Measurements from ENCODE around the gene IRS1. TPM values are rescaled to one million over a fixed set of nuclear protein-coding genes. Genes with fewer than 3 reads are reported as not detected.
A peak's percentile ranks its signal among the peaks of the same experiment; 100 is the strongest.

Gene IRS1
- total and polyA plus RNA-seq, 2 donors from 2014 or later: 4.5 to 13.4 TPM

DNA sequence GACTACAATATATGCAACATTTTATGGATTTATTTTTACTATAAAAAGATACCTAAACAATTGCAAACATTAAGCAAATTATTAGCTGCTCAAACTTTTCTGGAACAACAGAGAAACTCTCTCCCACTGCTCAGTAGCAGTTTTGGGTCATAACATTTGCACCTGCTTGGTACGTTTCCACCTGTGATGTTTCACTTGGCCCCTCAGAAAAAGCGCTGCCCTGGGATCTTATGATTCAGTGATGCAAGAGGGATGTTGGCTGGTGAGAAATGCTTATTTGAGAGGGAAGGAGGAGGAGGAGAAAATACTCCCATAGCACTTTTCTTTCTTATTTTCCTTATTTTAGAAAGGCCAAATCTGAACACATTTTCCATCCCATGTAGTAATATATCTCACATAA, 9.2 kb downstream of the IRS1 start:
- H3K4me3 ChIP-seq (ENCODE audit: low read length in 3 of 3): peak overlapping the region; percentile 47 to 79 (median 54)

DNA sequence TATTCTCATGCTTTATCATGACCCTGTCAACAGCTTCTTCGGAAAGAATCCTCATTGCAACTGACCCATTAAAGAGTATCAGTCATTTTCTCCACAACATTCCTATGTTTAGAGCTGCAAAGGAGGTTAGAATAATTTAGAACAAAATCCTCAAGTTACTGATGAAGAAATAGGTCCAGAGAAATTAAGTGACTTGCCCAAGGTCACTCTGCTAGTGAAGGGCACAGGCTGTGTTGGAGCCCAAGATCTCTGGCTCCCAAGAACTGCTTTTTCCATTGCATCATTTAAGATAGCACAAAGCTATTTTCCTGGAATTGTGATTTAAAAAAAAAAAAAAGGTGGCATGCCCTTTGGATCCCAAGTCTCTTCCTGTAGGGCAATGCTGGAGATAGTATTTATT, 9.6 kb downstream of the IRS1 start:
- no peak overlapping the region for H3K4me3 ChIP-seq (ENCODE audit: low read length in 3 of 3)
- TF ChIP-seq, protein P1, sequence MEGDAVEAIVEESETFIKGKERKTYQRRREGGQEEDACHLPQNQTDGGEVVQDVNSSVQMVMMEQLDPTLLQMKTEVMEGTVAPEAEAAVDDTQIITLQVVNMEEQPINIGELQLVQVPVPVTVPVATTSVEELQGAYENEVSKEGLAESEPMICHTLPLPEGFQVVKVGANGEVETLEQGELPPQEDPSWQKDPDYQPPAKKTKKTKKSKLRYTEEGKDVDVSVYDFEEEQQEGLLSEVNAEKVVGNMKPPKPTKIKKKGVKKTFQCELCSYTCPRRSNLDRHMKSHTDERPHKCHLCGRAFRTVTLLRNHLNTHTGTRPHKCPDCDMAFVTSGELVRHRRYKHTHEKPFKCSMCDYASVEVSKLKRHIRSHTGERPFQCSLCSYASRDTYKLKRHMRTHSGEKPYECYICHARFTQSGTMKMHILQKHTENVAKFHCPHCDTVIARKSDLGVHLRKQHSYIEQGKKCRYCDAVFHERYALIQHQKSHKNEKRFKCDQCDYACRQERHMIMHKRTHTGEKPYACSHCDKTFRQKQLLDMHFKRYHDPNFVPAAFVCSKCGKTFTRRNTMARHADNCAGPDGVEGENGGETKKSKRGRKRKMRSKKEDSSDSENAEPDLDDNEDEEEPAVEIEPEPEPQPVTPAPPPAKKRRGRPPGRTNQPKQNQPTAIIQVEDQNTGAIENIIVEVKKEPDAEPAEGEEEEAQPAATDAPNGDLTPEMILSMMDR (IDR thresholded peaks at IDR 0.05; ENCODE audit: borderline replicate concordance, extremely low read depth, insufficient read depth): no peak
- no peaks in the 10 kb centered on the region for H3K9me3 ChIP-seq (ENCODE audit: control insufficient read depth in 2 of 3, insufficient read depth in 1 of 3, low read length in 3 of 3)
- intact Hi-C loops (cut with DNase I): loop anchor here (10.0 kb wide), 1 partner anchor 135 kb away; no protein-coding TSS in a partner anchor
- H3K4me1 ChIP-seq (ENCODE audit: control insufficient read depth in 2 of 3, insufficient read depth in 2 of 3, low read depth in 1 of 3, low read length in 3 of 3): peaks cover 3 to 13% (median 13%) of the 10 kb centered on the region in 3 donors
- H3K36me3 ChIP-seq (ENCODE audit: control insufficient read depth in 2 of 3, insufficient read depth in 3 of 3, low read length in 3 of 3): no peaks in the 10 kb centered on the region
- DNase-seq (no peak), FAIRE-seq (no peak)
- no peak overlapping the region for H3K27ac ChIP-seq (ENCODE audit: low read depth in 2 of 2, low read length in 2 of 2)
- no peak overlapping the region for H3K9ac ChIP-seq (ENCODE audit: low read length in 3 of 3)
- H3K27me3 ChIP-seq (ENCODE audit: control insufficient read depth, insufficient read depth, low read length): no peaks in the 10 kb centered on the region

More for the DNA sequence above, 9.2 kb downstream of the IRS1 start:
- no peaks in the 10 kb centered on the region for H3K27me3 ChIP-seq (ENCODE audit: control insufficient read depth, insufficient read depth, low read length)
- H3K27ac ChIP-seq (ENCODE audit: low read depth in 2 of 2, low read length in 2 of 2): peak overlapping the region; percentile 94 to 96
- intact Hi-C loops (cut with DNase I): loop anchor here (10.0 kb wide), 1 partner anchor 136 kb away; no protein-coding TSS in a partner anchor
- peaks cover 3 to 17% (median 13%) of the 10 kb centered on the region in 3 donors for H3K4me1 ChIP-seq (ENCODE audit: control insufficient read depth in 2 of 3, insufficient read depth in 2 of 3, low read depth in 1 of 3, low read length in 3 of 3)
- no peaks in the 10 kb centered on the region for H3K9me3 ChIP-seq (ENCODE audit: control insufficient read depth in 2 of 3, insufficient read depth in 1 of 3, low read length in 3 of 3)
- peak overlapping the region in 2 of 3 donors; percentile 3 to 91 for H3K9ac ChIP-seq (ENCODE audit: low read length in 3 of 3)
- DNase-seq (no peak), FAIRE-seq (no peak)
- H3K36me3 ChIP-seq (ENCODE audit: control insufficient read depth in 2 of 3, insufficient read depth in 3 of 3, low read length in 3 of 3): no peaks in the 10 kb centered on the region
- TF ChIP-seq, protein P1 (IDR thresholded peaks at IDR 0.05; ENCODE audit: borderline replicate concordance, extremely low read depth, insufficient read depth): no peak

DNA sequence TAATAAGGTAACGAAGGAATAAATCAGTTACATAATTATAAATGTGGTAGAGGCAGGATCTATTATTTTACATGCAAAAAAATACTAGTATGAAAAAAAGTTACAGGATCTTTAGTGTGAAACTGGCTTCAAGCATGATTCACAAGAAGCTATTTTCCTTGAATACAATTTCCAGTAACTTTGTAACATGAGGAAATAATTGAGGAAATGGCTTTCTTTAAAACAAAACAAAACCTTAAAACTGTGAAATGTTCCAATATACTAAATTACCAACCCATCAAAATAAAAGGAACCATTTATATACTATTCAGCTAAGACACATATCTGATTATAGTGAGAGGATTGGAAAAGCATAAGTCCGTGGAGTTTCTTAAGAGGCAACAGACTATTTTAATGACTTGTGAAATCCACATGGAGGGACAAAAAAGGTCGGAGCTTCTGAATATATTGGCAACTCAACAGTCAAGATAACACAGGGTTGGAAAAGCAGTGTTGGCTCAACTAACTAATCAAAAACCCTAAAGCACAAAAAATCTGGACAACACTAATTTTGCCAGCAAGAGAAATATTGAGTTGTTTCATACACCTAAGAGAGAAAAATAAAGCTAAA, 10.6 kb downstream of the IRS1 start:
- H3K4me1 ChIP-seq (ENCODE audit: control insufficient read depth in 2 of 3, insufficient read depth in 2 of 3, low read depth in 1 of 3, low read length in 3 of 3): peaks cover 3 to 13% (median 12%) of the 10 kb centered on the region in 3 donors
- H3K27ac ChIP-seq (ENCODE audit: low read depth in 2 of 2, low read length in 2 of 2): no peak overlapping the region

More for the DNA sequence above, 10.6 kb downstream of the IRS1 start:
- TF ChIP-seq, protein P1 (IDR thresholded peaks at IDR 0.05; ENCODE audit: borderline replicate concordance, extremely low read depth, insufficient read depth): no peak
- DNase-seq (no peak), FAIRE-seq (no peak)
- no peaks in the 10 kb centered on the region for H3K27me3 ChIP-seq (ENCODE audit: control insufficient read depth, insufficient read depth, low read length)
- no peaks in the 10 kb centered on the region for H3K36me3 ChIP-seq (ENCODE audit: control insufficient read depth in 2 of 3, insufficient read depth in 3 of 3, low read length in 3 of 3)
- H3K4me3 ChIP-seq (ENCODE audit: low read length in 3 of 3): no peak overlapping the region
- intact Hi-C loops (cut with DNase I): no loop called here
- no peak overlapping the region for H3K9ac ChIP-seq (ENCODE audit: low read length in 3 of 3)
- peaks cover 0 to under 1% (median 0%) of the 10 kb centered on the region in 3 donors for H3K9me3 ChIP-seq (ENCODE audit: control insufficient read depth in 2 of 3, insufficient read depth in 1 of 3, low read length in 3 of 3)
